Panc1 (cell line): ENCODE measurements around the gene KLHL2.
"Not testable (repeated sequence)": the region's sequence is repeated elsewhere in the genome, so short reads cannot be mapped to it uniquely, and the experiment has no call there.

Source experiments
- REST ChIP-seq, 2 experiments: IDR thresholded peaks; 2 replicates each; pipeline ENCODE4 v1.6.1; 2011 to 2012; ENCODE audit warnings: low read depth in 2 of 2, control low read depth in 1 of 2, low read length in 1 of 2, mild to moderate bottlenecking in 1 of 2, moderate library complexity in 1 of 2; ENCODE audit not compliant: insufficient read depth in 1 of 2
- SIN3A ChIP-seq: IDR thresholded peaks from 2 replicates; pipeline ENCODE4 v1.6.1; 2012; ENCODE audit warnings: low read depth, mild to moderate bottlenecking, low read length, moderate library complexity, borderline replicate concordance; ENCODE audit not compliant: insufficient read depth
- TF ChIP-seq, protein P1 (sequence below): fragments of 450-650 bp; IDR thresholded peaks from 2 replicates; pipeline ENCODE4 v1.5.1; 2017; ENCODE audit warnings: mild to moderate bottlenecking

DNA sequence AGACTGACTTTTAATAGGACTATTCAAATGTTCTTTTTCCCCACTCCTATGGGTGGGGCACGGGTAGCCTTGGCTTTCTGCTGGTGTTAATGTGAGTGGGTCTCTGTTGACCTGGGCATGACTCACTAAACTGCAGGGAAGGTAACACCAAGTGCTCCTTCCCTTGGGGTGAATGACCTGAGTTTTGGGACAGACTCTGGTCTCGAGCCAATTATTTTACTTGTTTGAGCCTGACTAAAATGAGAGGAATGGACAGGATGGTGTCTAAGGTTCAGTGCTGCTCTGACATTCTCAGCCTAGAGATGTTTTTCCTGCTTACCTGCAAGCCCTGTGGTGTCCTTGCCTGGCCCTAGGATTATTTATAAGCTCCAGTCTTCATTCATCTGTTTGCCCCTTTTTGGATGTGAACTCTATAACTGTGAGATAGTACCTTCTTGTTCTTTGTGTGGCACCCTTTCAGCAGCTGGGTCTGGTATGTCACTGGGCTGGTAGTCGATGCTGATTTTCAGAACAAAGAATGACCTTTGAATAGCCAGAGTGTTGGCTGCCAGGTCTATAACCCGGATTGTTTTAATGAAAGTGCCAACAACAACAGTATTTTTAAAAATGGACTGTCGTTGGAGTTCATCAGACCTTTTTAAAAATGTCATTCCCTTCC is 14.8 kb downstream of the KLHL2 start:
- TF ChIP-seq, protein P1, sequence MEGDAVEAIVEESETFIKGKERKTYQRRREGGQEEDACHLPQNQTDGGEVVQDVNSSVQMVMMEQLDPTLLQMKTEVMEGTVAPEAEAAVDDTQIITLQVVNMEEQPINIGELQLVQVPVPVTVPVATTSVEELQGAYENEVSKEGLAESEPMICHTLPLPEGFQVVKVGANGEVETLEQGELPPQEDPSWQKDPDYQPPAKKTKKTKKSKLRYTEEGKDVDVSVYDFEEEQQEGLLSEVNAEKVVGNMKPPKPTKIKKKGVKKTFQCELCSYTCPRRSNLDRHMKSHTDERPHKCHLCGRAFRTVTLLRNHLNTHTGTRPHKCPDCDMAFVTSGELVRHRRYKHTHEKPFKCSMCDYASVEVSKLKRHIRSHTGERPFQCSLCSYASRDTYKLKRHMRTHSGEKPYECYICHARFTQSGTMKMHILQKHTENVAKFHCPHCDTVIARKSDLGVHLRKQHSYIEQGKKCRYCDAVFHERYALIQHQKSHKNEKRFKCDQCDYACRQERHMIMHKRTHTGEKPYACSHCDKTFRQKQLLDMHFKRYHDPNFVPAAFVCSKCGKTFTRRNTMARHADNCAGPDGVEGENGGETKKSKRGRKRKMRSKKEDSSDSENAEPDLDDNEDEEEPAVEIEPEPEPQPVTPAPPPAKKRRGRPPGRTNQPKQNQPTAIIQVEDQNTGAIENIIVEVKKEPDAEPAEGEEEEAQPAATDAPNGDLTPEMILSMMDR = not testable (repeated sequence)
- not testable (repeated sequence) for TF ChIP-seq SIN3A; REST (IDR thresholded peaks at IDR 0.05; ENCODE audit: insufficient read depth in 1 of 2, low read depth in 2 of 2, low read length in 1 of 2)
